BJ (cell line): ENCODE data around the gene ABLIM1. TPM values are rescaled to one million over a fixed set of nuclear protein-coding genes. Genes with fewer than 3 reads are reported as not detected.

Source experiments
- CTCF ChIA-PET: fragments of 350-600 bp; formaldehyde crosslinking; extraction: SDS; loops from one replicate; lab custom pipeline; 2021; ENCODE audit warnings: antibody characterized with exemption, inconsistent platforms; lab: Yijun Ruan, JAX
- POLR2A ChIA-PET: fragments of 300-600 bp; sonication (Branson Sonifier 250); formaldehyde crosslinking; extraction: SDS; loops from one replicate; lab custom pipeline; 2021; ENCODE audit warnings: antibody characterized with exemption; lab: Charles Lee
- DNase-seq: peaks from one replicate; pipeline ENCODE4 v3.0.0-alpha.2; 2011; ENCODE audit warnings: low read depth
- H3K27me3 ChIP-seq: 2 replicates; pipeline ENCODE4 v1.6.0; 2011; ENCODE audit warnings: low read length; ENCODE audit not compliant: control insufficient read depth, insufficient read depth
- H3K36me3 ChIP-seq: 2 replicates; pipeline ENCODE4 v1.5.1; 2011; ENCODE audit warnings: low read length; ENCODE audit not compliant: control insufficient read depth, insufficient read depth
- H3K4me3 ChIP-seq: 2 replicates; pipeline ENCODE4 v1.5.1; 2011; ENCODE audit warnings: low read depth, mild to moderate bottlenecking, control low read depth, low read length
- polyA plus RNA-seq: library from polyadenylated mRNA; depleted of rRNA; stranded (reverse); fragments of >200 nt; gene quantifications from 2 replicates; pipeline ENCODE4 v1.2.3, GENCODE V29; 2011
- TF ChIP-seq, protein P1 (sequence below): IDR thresholded peaks from 2 replicates; pipeline ENCODE4 v1.5.1; 2011; ENCODE audit warnings: low read depth, mild to moderate bottlenecking, control low read depth, inconsistent platforms, low read length, moderate library complexity; ENCODE audit not compliant: insufficient read depth

The ABLIM1 gene
- polyA plus RNA-seq, 1 experiment: 14.4 TPM

DNA sequence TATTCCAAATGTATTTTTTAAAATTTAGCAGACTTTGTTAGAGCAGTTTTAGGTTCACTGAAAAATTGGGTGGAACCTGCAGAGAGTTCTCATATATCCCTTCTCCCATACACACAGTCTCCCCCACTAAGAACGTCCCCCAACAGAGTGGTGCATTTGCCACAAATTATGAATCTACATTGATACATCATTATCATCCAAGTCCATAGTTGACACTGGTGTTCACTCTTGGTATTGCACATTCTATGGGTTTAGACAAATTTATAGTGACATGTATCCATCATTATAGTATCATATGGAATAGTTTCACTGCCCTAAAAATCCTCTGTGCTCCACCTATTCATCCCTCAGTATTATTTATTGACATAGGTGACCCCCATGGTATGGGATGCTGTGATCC, 156.4 kb downstream of the ABLIM1 start:
- H3K36me3 ChIP-seq: no peaks in the 10 kb centered on the region
- POLR2A ChIA-PET: no interaction called here
- TF ChIP-seq, protein P1, sequence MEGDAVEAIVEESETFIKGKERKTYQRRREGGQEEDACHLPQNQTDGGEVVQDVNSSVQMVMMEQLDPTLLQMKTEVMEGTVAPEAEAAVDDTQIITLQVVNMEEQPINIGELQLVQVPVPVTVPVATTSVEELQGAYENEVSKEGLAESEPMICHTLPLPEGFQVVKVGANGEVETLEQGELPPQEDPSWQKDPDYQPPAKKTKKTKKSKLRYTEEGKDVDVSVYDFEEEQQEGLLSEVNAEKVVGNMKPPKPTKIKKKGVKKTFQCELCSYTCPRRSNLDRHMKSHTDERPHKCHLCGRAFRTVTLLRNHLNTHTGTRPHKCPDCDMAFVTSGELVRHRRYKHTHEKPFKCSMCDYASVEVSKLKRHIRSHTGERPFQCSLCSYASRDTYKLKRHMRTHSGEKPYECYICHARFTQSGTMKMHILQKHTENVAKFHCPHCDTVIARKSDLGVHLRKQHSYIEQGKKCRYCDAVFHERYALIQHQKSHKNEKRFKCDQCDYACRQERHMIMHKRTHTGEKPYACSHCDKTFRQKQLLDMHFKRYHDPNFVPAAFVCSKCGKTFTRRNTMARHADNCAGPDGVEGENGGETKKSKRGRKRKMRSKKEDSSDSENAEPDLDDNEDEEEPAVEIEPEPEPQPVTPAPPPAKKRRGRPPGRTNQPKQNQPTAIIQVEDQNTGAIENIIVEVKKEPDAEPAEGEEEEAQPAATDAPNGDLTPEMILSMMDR: no peak
- DNase-seq: no peak
- H3K4me3 ChIP-seq: no peak overlapping the region
- H3K27me3 ChIP-seq: no peaks in the 10 kb centered on the region
- CTCF ChIA-PET: interaction anchor here (1.2 kb wide), 1 partner anchor 13 kb away, joined by 3 read pairs; no protein-coding TSS in a partner anchor

DNA sequence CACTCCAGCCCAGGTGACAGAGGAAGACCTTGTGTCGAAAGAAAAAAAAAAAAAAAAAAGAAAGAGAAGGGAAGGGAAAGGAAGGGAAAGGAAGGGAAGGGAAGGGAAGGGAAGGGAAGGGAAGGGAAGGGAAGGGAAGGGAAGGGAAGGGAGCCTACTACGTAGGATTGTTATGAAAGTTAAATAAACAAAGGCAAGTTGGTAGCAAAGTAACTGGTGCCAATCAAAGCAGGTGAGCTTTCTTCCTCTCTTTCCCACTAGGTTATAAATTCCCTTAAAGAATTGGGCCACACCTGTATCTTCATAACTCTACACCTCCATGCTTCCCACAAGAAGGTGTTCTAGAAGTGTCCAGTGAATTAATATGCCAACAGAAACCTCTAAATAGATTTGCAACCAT, 157.4 kb downstream of the ABLIM1 start:
- TF ChIP-seq, protein P1: no peak
- no peak for DNase-seq
- ChIA-PET CTCF (interaction anchor here (1.2 kb wide), 1 partner anchor 12 kb away, joined by 3 read pairs; no protein-coding TSS in a partner anchor), POLR2A (no interaction called here)
- no peaks in the 10 kb centered on the region for H3K36me3 ChIP-seq
- H3K4me3 ChIP-seq: no peak overlapping the region
- no peaks in the 10 kb centered on the region for H3K27me3 ChIP-seq

DNA sequence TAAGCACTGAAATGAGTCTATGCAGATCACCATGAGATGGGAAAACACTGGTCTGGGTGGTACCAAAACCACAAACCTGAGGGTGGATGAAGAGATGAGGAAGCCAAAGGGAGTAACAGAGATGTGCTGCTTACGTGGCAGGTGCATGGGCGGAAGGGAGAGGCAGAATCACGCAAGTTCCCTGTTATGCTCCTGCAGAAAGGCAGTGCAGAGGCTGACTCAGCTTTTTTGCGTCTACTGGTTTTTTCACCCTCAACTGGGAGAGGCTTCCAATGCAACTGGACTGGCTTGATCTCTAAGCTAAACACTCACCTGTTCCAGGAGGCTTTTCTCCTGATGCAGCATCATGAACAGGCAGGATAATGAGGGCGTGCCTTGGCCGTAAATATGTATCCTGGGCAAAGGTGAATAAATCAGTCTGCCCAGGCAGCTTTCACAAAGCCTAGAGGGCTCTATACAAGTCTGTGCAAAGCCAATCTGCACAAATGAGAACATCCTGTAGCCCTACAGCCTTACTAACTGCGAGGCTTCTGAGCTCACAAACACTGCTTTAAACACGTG, 158.4 kb downstream of the ABLIM1 start:
- DNase-seq: no peak
- Histone ChIP-seq H3K27me3 (no peaks in the 10 kb centered on the region), H3K36me3 (no peaks in the 10 kb centered on the region), H3K4me3 (no peak overlapping the region)
- ChIA-PET POLR2A (no interaction called here), CTCF (interaction anchor here (1.4 kb wide), 1 partner anchor 44 kb away, joined by 3 read pairs; no protein-coding TSS in a partner anchor)
- TF ChIP-seq, protein P1: no peak

DNA sequence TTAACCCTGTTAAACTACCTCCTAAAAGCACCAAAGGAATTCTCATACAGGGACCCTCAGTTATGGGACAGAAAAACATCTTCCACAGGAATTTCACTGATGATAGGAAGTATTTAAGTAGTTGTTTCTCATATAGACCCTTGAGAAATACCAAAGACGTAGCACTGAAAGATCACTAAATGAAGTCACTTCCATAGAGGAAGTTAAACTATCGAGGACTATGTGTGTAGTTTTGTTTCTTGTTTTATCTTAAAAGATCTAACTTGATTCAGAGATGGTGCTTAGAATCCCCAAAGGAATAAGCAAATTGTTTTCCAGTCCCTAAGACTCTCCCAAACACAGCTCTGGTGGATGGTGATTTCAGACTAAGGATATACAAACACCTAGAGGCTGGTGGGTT, 159.0 kb downstream of the ABLIM1 start:
- Histone ChIP-seq H3K4me3 (no peak overlapping the region), H3K36me3 (no peaks in the 10 kb centered on the region), H3K27me3 (no peaks in the 10 kb centered on the region)
- ChIA-PET POLR2A (no interaction called here), CTCF (interaction anchor here (1.1 to 1.4 kb wide), 2 partner anchors 17 to 44 kb away, joined by 3 to 4 read pairs; no protein-coding TSS in a partner anchor)
- DNase-seq: no peak
- TF ChIP-seq, protein P1: no peak

DNA sequence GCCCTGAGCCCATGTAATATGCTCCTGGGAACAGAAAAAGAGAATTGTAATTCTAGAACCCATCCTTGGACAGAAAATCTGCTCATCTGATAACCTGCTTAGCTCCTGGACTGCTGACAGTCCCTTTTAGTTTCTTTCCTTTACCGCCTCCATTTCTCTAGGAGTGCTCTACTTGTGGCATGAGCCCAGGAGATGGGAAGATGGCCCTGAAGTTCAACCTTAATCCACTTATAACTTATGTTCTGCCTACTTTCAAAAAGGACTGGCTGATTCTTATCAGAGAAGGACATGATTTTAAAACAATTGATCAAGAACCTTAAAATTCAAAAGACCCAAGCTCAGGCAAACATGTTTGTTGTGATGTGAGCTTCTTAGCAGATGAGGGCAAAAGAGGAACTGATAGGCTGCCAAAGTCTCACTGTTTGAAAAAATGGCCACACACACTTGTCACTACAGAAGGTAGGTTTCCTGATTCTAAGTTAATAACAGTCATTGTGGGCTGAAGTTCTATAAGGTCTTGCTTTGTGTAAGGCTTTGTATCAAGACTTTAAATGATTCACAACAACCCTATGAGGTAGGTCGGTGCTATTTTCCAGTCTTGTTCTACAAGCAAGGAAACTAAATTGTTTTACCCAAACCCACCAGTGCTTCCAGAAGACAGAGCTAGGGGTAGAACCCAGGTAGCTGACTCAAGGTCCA, 159.5 kb downstream of the ABLIM1 start:
- H3K4me3 ChIP-seq: no peak overlapping the region
- TF ChIP-seq, protein P1: no peak
- no peak for DNase-seq
- ChIA-PET POLR2A (no interaction called here), CTCF (interaction anchor here (1.1 to 1.4 kb wide), 2 partner anchors 16 to 45 kb away, joined by 3 to 4 read pairs; no protein-coding TSS in a partner anchor)
- H3K27me3 ChIP-seq: no peaks in the 10 kb centered on the region
- H3K36me3 ChIP-seq: no peaks in the 10 kb centered on the region
